Gastrocnemius medialis (tissue), 4 donors: Measurements from ENCODE around the gene HMGXB4. TPM values are rescaled to one million over a fixed set of nuclear protein-coding genes. Genes with fewer than 3 reads are reported as not detected.
A peak's percentile ranks its signal among the peaks of the same experiment; 100 is the strongest.

ENCODE experiments used
- ATAC-seq, 2 donors: fragments of 150-250 bp; one replicate each; pipeline ENCODE4 v1.9.1; 2016
- DNase-seq, 2 donors: peaks; one replicate each; pipeline ENCODE4 v3.0.0-alpha.2; 2019
- H3K27ac ChIP-seq, 4 donors: fragments of 200-600 bp; sonication (generic); 1 replicate in 1 of 4; 2 replicates in 3 of 4; pipeline ENCODE4 v1.5.1; 2016 to 2018; ENCODE audit warnings: mild to moderate bottlenecking in 2 of 4, moderate library complexity in 1 of 4
- H3K27me3 ChIP-seq, 3 donors: fragments of 200-600 bp; sonication (generic) in 2 of 3; 1 replicate in 1 of 3; 2 replicates in 2 of 3; pipeline versions ENCODE4 v1.5.1 to v1.6.0; 2016 to 2019; ENCODE audit warnings: mild to moderate bottlenecking in 1 of 3, moderate library complexity in 1 of 3
- H3K36me3 ChIP-seq, 2 donors: fragments of 200-600 bp; sonication (generic) in 1 of 2; one replicate each; pipeline ENCODE4 v1.5.1; 2017 to 2018
- H3K4me1 ChIP-seq, 2 donors: fragments of 200-600 bp; sonication (generic) in 1 of 2; one replicate each; pipeline ENCODE4 v1.5.1; 2016 to 2017; ENCODE audit warnings: mild to moderate bottlenecking in 2 of 2
- H3K4me3 ChIP-seq, 4 donors: fragments of 200-600 bp; sonication (generic) in 3 of 4; 1 replicate in 1 of 4; 2 replicates in 3 of 4; pipeline ENCODE4 v1.5.1; 2016 to 2019; ENCODE audit warnings: mild to moderate bottlenecking in 2 of 4
- H3K9me3 ChIP-seq, 3 donors: fragments of 200-600 bp; sonication (generic) in 2 of 3; 1 replicate in 1 of 3; 2 replicates in 2 of 3; pipeline ENCODE4 v1.5.1; 2016 to 2019
- POLR2A ChIP-seq, 2 donors: fragments of 450-650 bp; IDR thresholded peaks; one replicate each; pipeline ENCODE4 v1.6.1; 2017; ENCODE audit warnings: antibody characterized with exemption in 2 of 2, mild to moderate bottlenecking in 2 of 2, moderate library complexity in 2 of 2
- in situ Hi-C, 4 donors: fragments of 200-750 bp; cut with MboI; loops; one replicate each; pipeline versions ENCODE4 v1.15.0 to v1.8.0; 2017; ENCODE audit warnings: low sequenced_read_pairs in 4 of 4
- intact Hi-C: fragments of 100-400 bp; cut with DNase I; formaldehyde crosslinking; loops from one replicate; pipeline ENCODE4 v1.15.1; 2023; ENCODE audit warnings: low total_unique reads
- total RNA-seq, 4 donors: library from RNA; depleted of rRNA; stranded (reverse); fragments of >200 nt; gene quantifications; one replicate each; pipeline versions ENCODE4 v1.1.0 to v1.2.3, GENCODE V29; 2016
- TF ChIP-seq, protein P1 (sequence below), 5 experiments: fragments of 450-650 bp in 3 of 5; fragments of 200-600 bp in 2 of 5; sonication (generic) in 2 of 5; IDR thresholded peaks in 4 of 5; conservative IDR thresholded peaks in 1 of 5; 1 replicate in 4 of 5; 2 replicates in 1 of 5; pipeline ENCODE4 v1.5.1; 2016 to 2019; ENCODE audit warnings: antibody characterized with exemption in 5 of 5, mild to moderate bottlenecking in 3 of 5, moderate library complexity in 3 of 5

HMGXB4 gene
- total RNA-seq, 4 donors from 2014 or later: 8.3 to 19.2 (median 12.4) TPM

DNA sequence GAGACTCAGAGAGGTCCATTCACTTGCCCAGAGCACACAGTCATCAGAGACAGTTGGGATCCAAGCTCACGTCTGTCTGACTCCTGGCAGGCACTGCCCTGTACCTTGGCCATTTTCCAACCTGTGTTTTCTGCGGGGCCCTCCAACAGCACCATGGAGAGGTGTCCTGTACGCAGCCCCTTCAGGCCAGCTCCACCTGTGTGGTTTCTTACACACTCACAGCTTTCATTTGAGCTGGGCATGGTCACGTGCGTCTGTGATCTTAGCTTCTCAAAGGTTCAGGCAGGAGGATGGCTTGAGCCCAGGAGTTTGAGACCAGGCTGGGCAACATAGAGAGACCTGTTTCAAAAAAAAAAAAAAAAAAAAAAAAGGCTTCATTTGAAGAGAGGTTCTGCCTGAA is 66.8 kb downstream of the HMGXB4 start:
- TF ChIP-seq, protein P1, sequence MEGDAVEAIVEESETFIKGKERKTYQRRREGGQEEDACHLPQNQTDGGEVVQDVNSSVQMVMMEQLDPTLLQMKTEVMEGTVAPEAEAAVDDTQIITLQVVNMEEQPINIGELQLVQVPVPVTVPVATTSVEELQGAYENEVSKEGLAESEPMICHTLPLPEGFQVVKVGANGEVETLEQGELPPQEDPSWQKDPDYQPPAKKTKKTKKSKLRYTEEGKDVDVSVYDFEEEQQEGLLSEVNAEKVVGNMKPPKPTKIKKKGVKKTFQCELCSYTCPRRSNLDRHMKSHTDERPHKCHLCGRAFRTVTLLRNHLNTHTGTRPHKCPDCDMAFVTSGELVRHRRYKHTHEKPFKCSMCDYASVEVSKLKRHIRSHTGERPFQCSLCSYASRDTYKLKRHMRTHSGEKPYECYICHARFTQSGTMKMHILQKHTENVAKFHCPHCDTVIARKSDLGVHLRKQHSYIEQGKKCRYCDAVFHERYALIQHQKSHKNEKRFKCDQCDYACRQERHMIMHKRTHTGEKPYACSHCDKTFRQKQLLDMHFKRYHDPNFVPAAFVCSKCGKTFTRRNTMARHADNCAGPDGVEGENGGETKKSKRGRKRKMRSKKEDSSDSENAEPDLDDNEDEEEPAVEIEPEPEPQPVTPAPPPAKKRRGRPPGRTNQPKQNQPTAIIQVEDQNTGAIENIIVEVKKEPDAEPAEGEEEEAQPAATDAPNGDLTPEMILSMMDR (IDR thresholded peaks at IDR 0.05 in 4 of 5, conservative IDR thresholded peaks at IDR 0.05 in 1 of 5): no peak
- TF ChIP-seq POLR2A (IDR thresholded peaks at IDR 0.05): no peak
- peaks cover 0 to 74% of the 10 kb centered on the region in 2 donors for H3K36me3 ChIP-seq
- H3K9me3 ChIP-seq: no peaks in the 10 kb centered on the region
- DNase-seq: no peak
- H3K27ac ChIP-seq: peak overlapping the region; percentile 24 to 98 (median 88)
- H3K4me1 ChIP-seq: peaks cover 2 to 4% of the 10 kb centered on the region in 2 donors
- intact Hi-C loops (no loop called here), in situ Hi-C loops (no loop called here)
- no peak overlapping the region for H3K4me3 ChIP-seq
- ATAC-seq: no peak
- H3K27me3 ChIP-seq: no peaks in the 10 kb centered on the region

- no peak for DNase-seq
- Histone ChIP-seq H3K36me3 (peaks cover 0 to 67% of the 10 kb centered on the region in 2 donors), H3K4me3 (no peak overlapping the region), H3K9me3 (no peaks in the 10 kb centered on the region), H3K27me3 (no peaks in the 10 kb centered on the region), H3K27ac (peak overlapping the region; percentile 24 to 98 (median 88)), H3K4me1 (peaks cover 0 to 4% of the 10 kb centered on the region in 2 donors)
- intact Hi-C loops: no loop called here
- TF ChIP-seq, protein P1 (IDR thresholded peaks at IDR 0.05 in 4 of 5, conservative IDR thresholded peaks at IDR 0.05 in 1 of 5): no peak
- no peak for TF ChIP-seq POLR2A (IDR thresholded peaks at IDR 0.05)
- ATAC-seq: no peak
- in situ Hi-C loops: loop anchor here in 2 of 4 donors (25.0 kb wide), 1 partner anchor 263 kb away; no protein-coding TSS in a partner anchor
Measured at GRCh38 chr22:35324762-35325161, 67.5 kb downstream of the HMGXB4 start.

- Histone ChIP-seq H3K27ac (peak overlapping the region in 3 of 4 donors; percentile 83 to 98 (median 93)), H3K36me3 (peaks cover 0 to 64% of the 10 kb centered on the region in 2 donors), H3K4me3 (no peak overlapping the region), H3K9me3 (no peaks in the 10 kb centered on the region), H3K27me3 (no peaks in the 10 kb centered on the region), H3K4me1 (peaks cover under 1 to 4% of the 10 kb centered on the region in 2 donors)
- in situ Hi-C loops: loop anchor here in 2 of 4 donors (25.0 kb wide), 1 partner anchor 262 kb away; no protein-coding TSS in a partner anchor
- DNase-seq (no peak), ATAC-seq (no peak)
- intact Hi-C loops: no loop called here
- TF ChIP-seq, protein P1 (IDR thresholded peaks at IDR 0.05 in 4 of 5, conservative IDR thresholded peaks at IDR 0.05 in 1 of 5): no peak
- no peak for TF ChIP-seq POLR2A (IDR thresholded peaks at IDR 0.05)
Measured at GRCh38 chr22:35325209-35325608, 67.9 kb downstream of the HMGXB4 start.

DNA sequence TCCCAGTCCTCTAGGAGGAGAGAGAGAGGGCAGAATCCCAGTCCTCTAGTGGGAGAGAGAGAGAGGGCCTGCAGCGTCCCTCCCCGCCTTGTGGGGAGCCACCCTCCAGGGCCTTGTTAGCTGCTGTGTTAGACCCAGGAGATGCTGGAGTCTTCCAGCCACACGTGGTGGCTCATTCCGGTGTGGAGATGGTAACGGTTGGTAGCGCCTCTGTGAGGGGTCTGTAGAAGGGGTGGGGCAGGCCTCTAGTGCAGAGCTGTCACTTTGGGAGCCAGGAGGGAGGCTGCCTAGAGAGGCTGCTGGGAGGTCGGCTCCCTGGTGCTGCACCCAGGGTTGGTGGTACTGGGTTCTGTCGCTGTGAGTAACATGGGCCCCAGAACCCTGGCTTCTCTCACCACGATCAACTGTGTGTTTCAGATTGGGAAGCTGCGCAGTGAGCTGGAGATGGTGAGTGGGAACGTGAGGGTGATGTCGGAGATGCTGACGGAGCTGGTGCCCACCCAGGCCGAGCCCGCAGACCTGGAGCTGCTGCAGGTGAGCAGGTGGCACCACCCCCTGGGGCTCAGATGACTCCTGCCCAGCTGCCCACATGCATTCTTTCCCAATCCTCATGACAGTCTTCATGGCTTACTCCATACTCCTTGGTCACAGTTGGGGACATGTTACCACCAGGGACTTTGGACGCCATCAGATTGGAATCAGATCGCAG is 69.7 kb downstream of the HMGXB4 start:
- TF ChIP-seq, protein P1 (IDR thresholded peaks at IDR 0.05 in 4 of 5, conservative IDR thresholded peaks at IDR 0.05 in 1 of 5): no peak
- TF ChIP-seq POLR2A (IDR thresholded peaks at IDR 0.05): no peak
- no peak overlapping the region for H3K4me3 ChIP-seq
- H3K4me1 ChIP-seq: peaks cover 7 to 14% of the 10 kb centered on the region in 2 donors
- intact Hi-C loops (no loop called here), in situ Hi-C loops (loop anchor here in 2 of 4 donors (25.0 kb wide), 1 partner anchor 260 kb away; no protein-coding TSS in a partner anchor)
- no peak for ATAC-seq
- peaks cover 0 to 70% of the 10 kb centered on the region in 2 donors for H3K36me3 ChIP-seq
- no peak for DNase-seq
- H3K27me3 ChIP-seq: no peaks in the 10 kb centered on the region
- H3K27ac ChIP-seq: peak overlapping the region; percentile 83 to 98 (median 92)
- no peaks in the 10 kb centered on the region for H3K9me3 ChIP-seq
